AG09319 (cell line): Measurements from ENCODE around the gene MDGA2.

ENCODE experiments used
- DNase-seq: peaks from one replicate; pipeline ENCODE4 v3.0.0-alpha.2; 2010; ENCODE audit warnings: low read depth; ENCODE audit errors: extremely low read depth
- TF ChIP-seq, protein P1 (sequence below): IDR thresholded peaks from 2 replicates; pipeline ENCODE4 v1.5.1; 2011; ENCODE audit warnings: low read depth, mild to moderate bottlenecking, inconsistent platforms, low read length, moderate library complexity

Gene MDGA2

DNA sequence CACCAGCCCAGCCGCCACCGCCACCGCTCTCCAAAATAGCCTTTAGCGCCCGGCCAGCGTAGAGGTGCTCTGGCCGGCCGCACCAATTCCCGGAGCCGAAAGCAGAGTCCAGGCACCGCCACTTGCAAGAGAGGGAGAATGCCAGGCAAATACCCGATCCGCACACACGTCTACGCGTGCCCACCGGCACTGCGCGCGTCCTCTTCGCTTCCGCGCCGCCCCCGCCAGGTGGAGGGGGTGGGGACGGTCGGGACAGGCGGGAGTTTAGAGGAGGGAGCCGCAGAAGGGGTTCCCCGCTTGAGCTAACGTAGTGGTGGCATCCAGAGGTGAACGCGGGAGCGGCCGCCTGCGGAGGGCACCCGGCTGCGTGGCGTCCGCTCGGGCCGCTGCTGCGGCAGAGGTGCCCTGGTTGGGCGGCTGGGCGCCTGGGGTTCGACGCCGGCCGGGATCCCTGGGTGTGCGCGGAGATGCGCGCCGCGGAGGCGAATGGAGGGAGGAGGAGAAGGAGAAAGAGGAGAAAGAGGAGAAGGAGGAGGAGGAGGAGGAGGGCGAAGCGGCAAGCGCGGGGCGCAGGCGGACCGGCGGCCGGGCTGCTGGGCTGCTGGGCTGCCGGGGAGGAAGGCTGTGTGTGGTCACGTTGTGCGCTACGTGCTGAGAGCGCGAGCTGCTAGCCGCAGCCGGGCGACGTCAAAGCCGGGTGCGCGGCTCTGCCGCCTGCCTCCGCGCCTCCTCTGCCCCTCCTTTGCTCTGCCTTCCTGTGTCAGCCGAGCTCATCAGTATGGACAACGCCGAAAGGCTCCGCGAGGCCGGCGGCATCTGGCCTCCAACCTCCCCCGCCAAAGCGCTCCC, at the start of gene MDGA2:
Gene MDGA2 (minus strand): TSS at position 140 of the 849 bp plus-strand sequence.
- TF ChIP-seq, protein P1, sequence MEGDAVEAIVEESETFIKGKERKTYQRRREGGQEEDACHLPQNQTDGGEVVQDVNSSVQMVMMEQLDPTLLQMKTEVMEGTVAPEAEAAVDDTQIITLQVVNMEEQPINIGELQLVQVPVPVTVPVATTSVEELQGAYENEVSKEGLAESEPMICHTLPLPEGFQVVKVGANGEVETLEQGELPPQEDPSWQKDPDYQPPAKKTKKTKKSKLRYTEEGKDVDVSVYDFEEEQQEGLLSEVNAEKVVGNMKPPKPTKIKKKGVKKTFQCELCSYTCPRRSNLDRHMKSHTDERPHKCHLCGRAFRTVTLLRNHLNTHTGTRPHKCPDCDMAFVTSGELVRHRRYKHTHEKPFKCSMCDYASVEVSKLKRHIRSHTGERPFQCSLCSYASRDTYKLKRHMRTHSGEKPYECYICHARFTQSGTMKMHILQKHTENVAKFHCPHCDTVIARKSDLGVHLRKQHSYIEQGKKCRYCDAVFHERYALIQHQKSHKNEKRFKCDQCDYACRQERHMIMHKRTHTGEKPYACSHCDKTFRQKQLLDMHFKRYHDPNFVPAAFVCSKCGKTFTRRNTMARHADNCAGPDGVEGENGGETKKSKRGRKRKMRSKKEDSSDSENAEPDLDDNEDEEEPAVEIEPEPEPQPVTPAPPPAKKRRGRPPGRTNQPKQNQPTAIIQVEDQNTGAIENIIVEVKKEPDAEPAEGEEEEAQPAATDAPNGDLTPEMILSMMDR = no peak
- DNase-seq = no peak

DNA sequence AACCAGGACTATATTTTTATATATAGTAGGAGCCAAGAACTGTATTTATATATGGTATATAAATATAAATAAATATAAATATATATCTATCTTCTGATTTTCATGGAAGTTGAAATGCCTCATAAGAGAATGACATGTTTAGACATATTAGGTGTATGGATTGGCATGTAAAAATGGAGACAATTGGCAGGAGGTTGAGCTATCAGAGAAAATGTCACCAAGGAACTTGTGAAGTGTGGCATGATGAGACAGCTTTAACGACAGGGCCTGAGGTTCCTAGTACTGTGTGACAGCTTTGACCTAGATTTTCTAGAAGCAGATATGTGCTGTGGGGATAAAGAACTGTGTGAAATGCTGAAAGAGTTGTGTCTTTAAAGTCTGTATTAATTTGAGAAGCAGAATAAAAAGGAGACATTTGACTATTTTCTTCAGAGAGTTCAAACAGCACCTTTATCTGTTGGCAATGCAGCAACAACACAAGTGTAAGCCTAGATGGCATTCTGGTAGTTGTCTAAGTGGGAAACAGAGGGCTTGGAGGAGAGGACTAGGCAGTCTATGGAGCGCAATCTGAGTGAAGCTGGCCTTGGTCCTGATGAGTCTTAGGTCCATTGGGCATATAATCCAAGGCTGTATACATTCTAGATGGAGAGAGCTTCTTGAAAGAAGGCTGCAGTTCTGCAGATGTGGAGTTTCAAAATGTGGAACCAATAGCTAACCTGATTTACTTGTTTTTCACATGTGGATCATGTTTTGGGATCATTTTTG, 47.7 kb upstream of the MDGA2 start:
- no peak for DNase-seq
- TF ChIP-seq, protein P1 = no peak

DNA sequence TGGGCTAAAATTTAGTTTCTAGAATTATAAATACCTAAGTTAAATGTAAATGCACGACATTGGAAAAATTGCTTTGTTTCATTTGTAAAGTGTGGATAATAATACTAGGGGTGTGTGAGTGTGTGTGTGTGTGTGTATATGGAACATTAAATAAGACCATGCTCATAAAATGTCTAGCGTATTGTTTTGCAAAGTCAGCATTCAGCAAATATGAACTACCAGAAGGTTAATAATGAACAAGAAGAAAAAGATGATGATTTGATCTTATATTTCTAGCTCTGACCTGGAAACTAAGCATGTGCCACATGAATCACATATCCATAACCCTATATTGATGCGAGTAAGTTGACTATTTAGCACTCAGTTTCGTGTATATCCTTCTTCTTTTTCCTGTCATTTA, 44.9 kb upstream of the MDGA2 start:
- TF ChIP-seq, protein P1 = no peak
- DNase-seq = no peak

DNA sequence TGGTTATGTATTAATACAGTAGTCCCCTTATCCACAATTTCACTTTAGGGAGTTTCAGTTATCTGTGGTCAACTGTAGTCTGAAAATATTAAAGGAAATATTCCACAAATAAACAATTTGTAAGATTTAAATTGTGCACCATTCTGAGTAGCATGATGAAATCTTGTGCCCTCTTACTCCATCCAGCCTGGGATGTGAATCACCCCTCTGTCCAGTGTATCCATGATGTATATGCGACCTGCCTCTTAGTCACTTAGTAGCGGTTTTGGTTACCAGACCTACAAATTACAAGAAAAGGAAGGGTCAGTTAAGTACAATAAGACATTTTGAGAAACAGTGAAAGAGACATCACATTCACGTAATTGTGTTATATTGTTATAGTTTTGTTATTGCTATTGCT, 39.9 kb upstream of the MDGA2 start:
- DNase-seq = no peak

DNA sequence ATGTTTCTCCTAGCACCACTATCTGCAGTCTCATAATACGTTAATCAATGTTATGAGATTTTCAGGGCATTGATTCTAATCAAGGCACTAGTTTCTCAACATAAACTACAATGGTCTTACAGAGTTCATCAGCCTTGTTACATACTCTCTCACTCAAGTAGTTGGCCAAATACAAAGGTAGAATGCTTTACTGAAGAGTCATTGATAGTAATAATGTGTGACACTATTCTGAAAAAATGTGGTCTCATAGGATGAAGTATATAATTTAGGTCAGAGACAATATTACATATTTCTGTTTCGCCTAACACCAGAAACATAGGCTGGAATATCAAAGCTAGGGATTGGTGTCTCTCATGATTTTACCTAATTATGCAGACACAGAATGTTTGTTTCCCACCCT, 35.2 kb upstream of the MDGA2 start:
- TF ChIP-seq, protein P1 = no peak
- no peak for DNase-seq

More for the DNA sequence above, 39.9 kb upstream of the MDGA2 start:
- TF ChIP-seq, protein P1 = no peak

DNA sequence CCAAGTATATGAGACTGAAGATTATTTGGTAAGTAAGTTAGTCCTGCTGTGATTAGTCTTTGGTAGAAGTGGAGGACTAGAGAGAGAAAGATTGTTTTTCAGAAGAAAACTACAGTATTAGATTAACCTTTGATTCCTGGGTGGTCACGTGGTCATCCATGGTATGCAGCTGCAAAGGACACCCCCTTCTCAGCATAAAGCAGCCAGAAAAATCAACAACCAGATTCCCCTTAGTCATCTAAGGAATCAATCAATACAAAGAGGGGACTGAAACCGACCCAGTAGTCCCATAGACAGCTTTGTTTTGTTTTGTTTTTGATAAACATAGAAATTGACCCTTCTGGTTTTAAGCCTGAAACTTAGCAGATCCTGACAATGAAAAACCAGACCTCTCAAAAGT, 30.3 kb upstream of the MDGA2 start:
- DNase-seq = no peak
- TF ChIP-seq, protein P1 = no peak

DNA sequence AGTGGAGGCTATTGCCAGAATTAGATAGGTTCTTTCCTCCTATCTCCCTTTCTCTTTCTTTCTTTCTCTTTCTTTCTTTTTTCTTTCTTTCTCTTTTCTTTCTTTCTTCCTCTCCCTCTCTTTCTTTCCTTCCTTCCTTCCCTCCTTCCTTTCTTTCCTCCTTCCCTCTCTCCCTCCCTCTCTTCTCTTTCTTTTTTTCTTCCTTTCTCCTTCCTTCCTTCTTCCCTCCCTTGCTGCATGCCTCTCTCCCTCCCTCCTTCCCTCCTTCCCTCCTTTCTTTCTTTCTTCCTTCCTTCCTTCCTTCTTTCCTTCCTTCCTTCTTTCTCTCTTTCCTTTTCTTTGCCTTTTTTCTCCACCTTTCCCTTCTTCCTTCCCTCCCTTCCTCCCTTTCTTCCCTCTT, 16.4 kb upstream of the MDGA2 start:
- no peak for DNase-seq
- TF ChIP-seq, protein P1 = no peak
